Measurements from ENCODE around the gene ADAM12.

Gene ADAM12

GRCh38 chr10:126242397-126243260, 145.6 kb downstream of the ADAM12 start:
- no peaks in the 10 kb centered on the region for H3K36me3 ChIP-seq (ENCODE audit: insufficient read depth, low read length)
- no peaks in the 10 kb centered on the region; the same call in 1 of the 2 replicates for H3K4me1 ChIP-seq (ENCODE audit: insufficient read depth, low read length)
- H3K9me3 ChIP-seq (ENCODE audit: control insufficient read depth, insufficient read depth, low read length) = no peaks in the 10 kb centered on the region

GRCh38 chr10:126240483-126240882, 147.8 kb downstream of the ADAM12 start:
- Histone ChIP-seq H3K36me3 (ENCODE audit: insufficient read depth, low read length) (no peaks in the 10 kb centered on the region), H3K9me3 (ENCODE audit: control insufficient read depth, insufficient read depth, low read length) (no peaks in the 10 kb centered on the region), H3K9ac (ENCODE audit: low read depth, low read length) (no peak overlapping the region), H3K4me1 (ENCODE audit: insufficient read depth, low read length) (no peaks in the 10 kb centered on the region)

More at GRCh38 chr10:126242397-126243260, 145.6 kb downstream of the ADAM12 start:
- no peak overlapping the region for H3K9ac ChIP-seq (ENCODE audit: low read depth, low read length)

- Histone ChIP-seq H3K9ac (ENCODE audit: low read depth, low read length) (no peak overlapping the region), H3K9me3 (ENCODE audit: control insufficient read depth, insufficient read depth, low read length) (no peaks in the 10 kb centered on the region)
Observed at GRCh38 chr10:126239844-126240243, 148.4 kb downstream of the ADAM12 start.

GRCh38 chr10:126235979-126236851, 152.1 kb downstream of the ADAM12 start:
- no peaks in the 10 kb centered on the region for H3K9me3 ChIP-seq (ENCODE audit: control insufficient read depth, insufficient read depth, low read length)
- H3K4me1 ChIP-seq (ENCODE audit: insufficient read depth, low read length) = no peaks in the 10 kb centered on the region
- H3K9ac ChIP-seq (ENCODE audit: low read depth, low read length) = no peak overlapping the region
- no peaks in the 10 kb centered on the region for H3K36me3 ChIP-seq (ENCODE audit: insufficient read depth, low read length)

More at GRCh38 chr10:126239844-126240243, 148.4 kb downstream of the ADAM12 start:
- Histone ChIP-seq H3K36me3 (ENCODE audit: insufficient read depth, low read length) (no peaks in the 10 kb centered on the region), H3K4me1 (ENCODE audit: insufficient read depth, low read length) (no peaks in the 10 kb centered on the region)

GRCh38 chr10:126235091-126235978, 152.9 kb downstream of the ADAM12 start:
- no peak overlapping the region for H3K9ac ChIP-seq (ENCODE audit: low read depth, low read length)
- H3K9me3 ChIP-seq (ENCODE audit: control insufficient read depth, insufficient read depth, low read length) = no peaks in the 10 kb centered on the region
- no peaks in the 10 kb centered on the region for H3K36me3 ChIP-seq (ENCODE audit: insufficient read depth, low read length)
- H3K4me1 ChIP-seq (ENCODE audit: insufficient read depth, low read length) = no peaks in the 10 kb centered on the region

- Histone ChIP-seq H3K9ac (ENCODE audit: low read depth, low read length) (no peak overlapping the region), H3K4me1 (ENCODE audit: insufficient read depth, low read length) (no peaks in the 10 kb centered on the region), H3K9me3 (ENCODE audit: control insufficient read depth, insufficient read depth, low read length) (no peaks in the 10 kb centered on the region), H3K36me3 (ENCODE audit: insufficient read depth, low read length) (no peaks in the 10 kb centered on the region)
Observed at GRCh38 chr10:126234630-126235029, 153.6 kb downstream of the ADAM12 start.

GRCh38 chr10:126233182-126234148, 154.8 kb downstream of the ADAM12 start:
- Histone ChIP-seq H3K9me3 (ENCODE audit: control insufficient read depth, insufficient read depth, low read length) (no peaks in the 10 kb centered on the region), H3K4me1 (ENCODE audit: insufficient read depth, low read length) (no peaks in the 10 kb centered on the region), H3K36me3 (ENCODE audit: insufficient read depth, low read length) (no peaks in the 10 kb centered on the region), H3K9ac (ENCODE audit: low read depth, low read length) (no peak overlapping the region)

GRCh38 chr10:126230587-126230986, 157.7 kb downstream of the ADAM12 start:
- peaks cover 13% of the 10 kb centered on the region; the same call in 1 of the 2 replicates for H3K4me1 ChIP-seq (ENCODE audit: insufficient read depth, low read length)
- H3K9me3 ChIP-seq (ENCODE audit: control insufficient read depth, insufficient read depth, low read length) = no peaks in the 10 kb centered on the region
- H3K9ac ChIP-seq (ENCODE audit: low read depth, low read length) = no peak overlapping the region
- no peaks in the 10 kb centered on the region for H3K36me3 ChIP-seq (ENCODE audit: insufficient read depth, low read length)

- H3K4me1 ChIP-seq (ENCODE audit: insufficient read depth, low read length) = peaks cover 15% of the 10 kb centered on the region; the same call in 1 of the 2 replicates
- H3K9ac ChIP-seq (ENCODE audit: low read depth, low read length) = no peak overlapping the region
- H3K9me3 ChIP-seq (ENCODE audit: control insufficient read depth, insufficient read depth, low read length) = no peaks in the 10 kb centered on the region
- no peaks in the 10 kb centered on the region for H3K36me3 ChIP-seq (ENCODE audit: insufficient read depth, low read length)
Observed at GRCh38 chr10:126229686-126230085, 158.6 kb downstream of the ADAM12 start.

GRCh38 chr10:126227762-126228134, 160.5 kb downstream of the ADAM12 start:
- Histone ChIP-seq H3K4me1 (ENCODE audit: insufficient read depth, low read length) (peaks cover 15% of the 10 kb centered on the region; the same call in 1 of the 2 replicates), H3K9me3 (ENCODE audit: control insufficient read depth, insufficient read depth, low read length) (no peaks in the 10 kb centered on the region), H3K9ac (ENCODE audit: low read depth, low read length) (no peak overlapping the region), H3K36me3 (ENCODE audit: insufficient read depth, low read length) (no peaks in the 10 kb centered on the region)

GRCh38 chr10:126226988-126227761, 161.1 kb downstream of the ADAM12 start:
- no peak overlapping the region for H3K9ac ChIP-seq (ENCODE audit: low read depth, low read length)
- no peaks in the 10 kb centered on the region for H3K9me3 ChIP-seq (ENCODE audit: control insufficient read depth, insufficient read depth, low read length)
- H3K36me3 ChIP-seq (ENCODE audit: insufficient read depth, low read length) = no peaks in the 10 kb centered on the region
- H3K4me1 ChIP-seq (ENCODE audit: insufficient read depth, low read length) = peaks cover 15% of the 10 kb centered on the region; the same call in 1 of the 2 replicates

- peaks cover 15% of the 10 kb centered on the region; the same call in 1 of the 2 replicates for H3K4me1 ChIP-seq (ENCODE audit: insufficient read depth, low read length)
- H3K9me3 ChIP-seq (ENCODE audit: control insufficient read depth, insufficient read depth, low read length) = no peaks in the 10 kb centered on the region
- no peak overlapping the region for H3K9ac ChIP-seq (ENCODE audit: low read depth, low read length)
- H3K36me3 ChIP-seq (ENCODE audit: insufficient read depth, low read length) = no peaks in the 10 kb centered on the region
Observed at GRCh38 chr10:126226205-126226604, 162.1 kb downstream of the ADAM12 start.

All from ES-I3 (cell line).